DND-41 (cell line): Measurements from ENCODE around the gene TMPRSS6.
A peak's percentile ranks its signal among the peaks of the same experiment; 100 is the strongest.

Experiments
- EZH2 ChIP-seq: IDR thresholded peaks from 3 replicates; pipeline ENCODE4 v1.6.1; 2012; ENCODE audit warnings: borderline replicate concordance, low read depth, mild to moderate bottlenecking, moderate library complexity, low read length, inconsistent platforms; ENCODE audit not compliant: severe bottlenecking
- TF ChIP-seq, protein P1 (sequence below): IDR thresholded peaks from 2 replicates; pipeline ENCODE4 v1.5.1; 2012; ENCODE audit warnings: borderline replicate concordance, low read length, moderate library complexity, mild to moderate bottlenecking; ENCODE audit not compliant: poor library complexity, severe bottlenecking; ENCODE audit errors: extremely low read depth

DNA sequence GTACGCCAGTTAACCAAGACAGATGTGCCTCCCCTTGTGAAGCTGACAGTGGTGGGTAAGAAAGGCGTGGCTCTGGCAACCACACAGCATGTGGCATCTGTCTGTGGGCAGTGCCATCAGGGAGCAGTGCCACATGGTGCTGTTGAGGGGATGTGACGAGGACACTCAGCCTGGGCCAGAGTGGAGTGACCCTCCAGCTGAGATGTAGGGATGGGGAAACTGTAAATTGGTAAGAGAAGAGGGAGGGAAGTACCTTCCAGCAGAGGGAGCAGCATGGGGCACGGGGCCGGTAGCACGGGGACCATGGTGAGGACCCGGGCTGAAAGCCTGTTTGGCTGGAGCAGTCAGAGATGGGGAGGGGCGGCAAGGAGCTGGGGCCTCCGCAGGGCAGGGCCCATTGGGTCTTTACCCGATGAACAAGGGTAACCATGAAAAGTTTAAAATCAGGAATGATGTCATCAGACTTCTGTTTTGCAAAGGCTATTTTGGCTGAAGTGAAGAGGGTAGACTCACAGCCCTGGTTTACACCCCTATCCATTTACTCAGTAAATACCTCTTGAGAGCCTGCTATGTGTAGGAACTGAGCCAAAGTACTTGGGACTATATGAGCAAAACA, 10.4 kb downstream of the TMPRSS6 start:
- TF ChIP-seq, protein P1, sequence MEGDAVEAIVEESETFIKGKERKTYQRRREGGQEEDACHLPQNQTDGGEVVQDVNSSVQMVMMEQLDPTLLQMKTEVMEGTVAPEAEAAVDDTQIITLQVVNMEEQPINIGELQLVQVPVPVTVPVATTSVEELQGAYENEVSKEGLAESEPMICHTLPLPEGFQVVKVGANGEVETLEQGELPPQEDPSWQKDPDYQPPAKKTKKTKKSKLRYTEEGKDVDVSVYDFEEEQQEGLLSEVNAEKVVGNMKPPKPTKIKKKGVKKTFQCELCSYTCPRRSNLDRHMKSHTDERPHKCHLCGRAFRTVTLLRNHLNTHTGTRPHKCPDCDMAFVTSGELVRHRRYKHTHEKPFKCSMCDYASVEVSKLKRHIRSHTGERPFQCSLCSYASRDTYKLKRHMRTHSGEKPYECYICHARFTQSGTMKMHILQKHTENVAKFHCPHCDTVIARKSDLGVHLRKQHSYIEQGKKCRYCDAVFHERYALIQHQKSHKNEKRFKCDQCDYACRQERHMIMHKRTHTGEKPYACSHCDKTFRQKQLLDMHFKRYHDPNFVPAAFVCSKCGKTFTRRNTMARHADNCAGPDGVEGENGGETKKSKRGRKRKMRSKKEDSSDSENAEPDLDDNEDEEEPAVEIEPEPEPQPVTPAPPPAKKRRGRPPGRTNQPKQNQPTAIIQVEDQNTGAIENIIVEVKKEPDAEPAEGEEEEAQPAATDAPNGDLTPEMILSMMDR: peak; percentile 33
- TF ChIP-seq EZH2: no peak
